ENCODE results near the gene NTPCR.

GRCh38 chr1:233015965-233016364 is 65.6 kb downstream of the NTPCR start:
- TF ChIP-seq, protein P1, sequence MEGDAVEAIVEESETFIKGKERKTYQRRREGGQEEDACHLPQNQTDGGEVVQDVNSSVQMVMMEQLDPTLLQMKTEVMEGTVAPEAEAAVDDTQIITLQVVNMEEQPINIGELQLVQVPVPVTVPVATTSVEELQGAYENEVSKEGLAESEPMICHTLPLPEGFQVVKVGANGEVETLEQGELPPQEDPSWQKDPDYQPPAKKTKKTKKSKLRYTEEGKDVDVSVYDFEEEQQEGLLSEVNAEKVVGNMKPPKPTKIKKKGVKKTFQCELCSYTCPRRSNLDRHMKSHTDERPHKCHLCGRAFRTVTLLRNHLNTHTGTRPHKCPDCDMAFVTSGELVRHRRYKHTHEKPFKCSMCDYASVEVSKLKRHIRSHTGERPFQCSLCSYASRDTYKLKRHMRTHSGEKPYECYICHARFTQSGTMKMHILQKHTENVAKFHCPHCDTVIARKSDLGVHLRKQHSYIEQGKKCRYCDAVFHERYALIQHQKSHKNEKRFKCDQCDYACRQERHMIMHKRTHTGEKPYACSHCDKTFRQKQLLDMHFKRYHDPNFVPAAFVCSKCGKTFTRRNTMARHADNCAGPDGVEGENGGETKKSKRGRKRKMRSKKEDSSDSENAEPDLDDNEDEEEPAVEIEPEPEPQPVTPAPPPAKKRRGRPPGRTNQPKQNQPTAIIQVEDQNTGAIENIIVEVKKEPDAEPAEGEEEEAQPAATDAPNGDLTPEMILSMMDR (conservative IDR thresholded peaks at IDR 0.05): no peak
- no peak for TF ChIP-seq ZFX (IDR thresholded peaks at IDR 0.05)

All from C4-2B (cell line).